Measurements from ENCODE around the gene NME9. TPM values are rescaled to one million over a fixed set of nuclear protein-coding genes. Genes with fewer than 3 reads are reported as not detected.

NME9 gene
- total RNA-seq, 1 donor from 2014 or later: not detected

DNA sequence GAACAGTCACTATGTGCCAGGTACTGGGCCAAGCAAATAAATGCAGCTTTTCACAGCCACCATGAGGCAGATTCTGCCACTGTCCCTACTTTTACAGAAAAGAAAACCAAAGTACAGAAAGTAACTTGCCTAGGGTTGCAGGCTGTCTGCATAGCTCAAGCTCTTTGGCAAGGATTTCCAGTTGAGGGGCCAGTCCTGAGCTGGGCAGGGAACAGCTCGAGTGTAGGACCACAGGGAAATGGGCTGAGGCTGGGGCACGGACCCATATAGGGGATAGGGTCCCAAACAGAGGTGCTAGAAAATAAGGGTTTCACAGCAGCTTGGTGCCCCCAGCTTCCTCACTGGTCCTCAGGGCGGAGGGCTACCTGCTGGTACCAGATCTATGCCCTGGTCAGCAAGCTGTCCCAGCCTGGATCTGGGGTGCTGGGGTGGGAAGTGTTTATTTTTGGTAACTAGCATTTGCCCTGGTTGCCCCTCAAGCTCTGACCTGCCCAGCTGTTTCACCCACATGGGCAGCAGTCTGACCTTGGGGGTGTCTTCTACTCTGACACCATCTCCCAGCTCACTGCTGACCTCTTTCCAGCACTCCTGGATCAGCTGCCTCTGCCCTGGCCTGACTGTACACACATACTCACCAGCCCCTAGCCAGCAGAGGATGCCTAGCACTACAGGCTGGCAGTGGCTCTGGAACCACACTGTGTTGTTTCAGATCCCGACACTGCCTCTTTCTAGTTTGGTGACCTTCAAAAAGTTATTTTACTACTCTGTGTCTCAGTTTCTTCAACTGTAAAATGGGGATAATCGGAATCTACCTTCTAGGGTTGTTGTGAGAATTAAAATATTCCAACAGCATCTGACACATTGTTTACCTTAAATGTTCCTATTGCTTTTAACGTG lies 35.0 kb upstream of the NME9 start:
- ATAC-seq (peak; percentile 34), DNase-seq (ENCODE audit: missing footprints) (no peak)
- intact Hi-C loops (cut with DNase I): loop anchor here (2.0 to 5.0 kb wide), 2 partner anchors 16 to 33 kb away; partner anchors contain the start of gene MRAS

- no peak for DNase-seq (ENCODE audit: missing footprints)
- intact Hi-C loops (cut with DNase I): loop anchor here (5.0 kb wide), 1 partner anchor 34 kb away; no protein-coding TSS in a partner anchor
Measured at GRCh38 chr3:138363322-138363721, 33.7 kb upstream of the NME9 start.

GRCh38 chr3:138362538-138362937 lies 32.9 kb upstream of the NME9 start:
- no peak for ATAC-seq
- DNase-seq (ENCODE audit: missing footprints): no peak
- intact Hi-C loops (cut with DNase I): loop anchor here (5.0 kb wide), 1 partner anchor 35 kb away; no protein-coding TSS in a partner anchor

More at GRCh38 chr3:138363322-138363721, 33.7 kb upstream of the NME9 start:
- ATAC-seq: no peak

- DNase-seq (ENCODE audit: missing footprints): no peak
- no peak for ATAC-seq
- intact Hi-C loops (cut with DNase I): loop anchor here (5.0 kb wide), 1 partner anchor 36 kb away; no protein-coding TSS in a partner anchor
Measured at GRCh38 chr3:138361561-138361971, 31.9 kb upstream of the NME9 start.

GRCh38 chr3:138360869-138361525 lies 31.3 kb upstream of the NME9 start:
- no peak for ATAC-seq
- DNase-seq (ENCODE audit: missing footprints): no peak
- intact Hi-C loops (cut with DNase I): loop anchor here (5.0 kb wide), 1 partner anchor 36 kb away; no protein-coding TSS in a partner anchor

GRCh38 chr3:138359919-138360868 lies 30.5 kb upstream of the NME9 start:
- ATAC-seq: peak; percentile 76
- intact Hi-C loops (cut with DNase I): loop anchor here (5.0 kb wide), 1 partner anchor 37 kb away; no protein-coding TSS in a partner anchor
- DNase-seq (ENCODE audit: missing footprints): peak; percentile 78

GRCh38 chr3:138359148-138359918 lies 29.7 kb upstream of the NME9 start:
- ATAC-seq (no peak), DNase-seq (ENCODE audit: missing footprints) (no peak)
- intact Hi-C loops (cut with DNase I): no loop called here

DNA sequence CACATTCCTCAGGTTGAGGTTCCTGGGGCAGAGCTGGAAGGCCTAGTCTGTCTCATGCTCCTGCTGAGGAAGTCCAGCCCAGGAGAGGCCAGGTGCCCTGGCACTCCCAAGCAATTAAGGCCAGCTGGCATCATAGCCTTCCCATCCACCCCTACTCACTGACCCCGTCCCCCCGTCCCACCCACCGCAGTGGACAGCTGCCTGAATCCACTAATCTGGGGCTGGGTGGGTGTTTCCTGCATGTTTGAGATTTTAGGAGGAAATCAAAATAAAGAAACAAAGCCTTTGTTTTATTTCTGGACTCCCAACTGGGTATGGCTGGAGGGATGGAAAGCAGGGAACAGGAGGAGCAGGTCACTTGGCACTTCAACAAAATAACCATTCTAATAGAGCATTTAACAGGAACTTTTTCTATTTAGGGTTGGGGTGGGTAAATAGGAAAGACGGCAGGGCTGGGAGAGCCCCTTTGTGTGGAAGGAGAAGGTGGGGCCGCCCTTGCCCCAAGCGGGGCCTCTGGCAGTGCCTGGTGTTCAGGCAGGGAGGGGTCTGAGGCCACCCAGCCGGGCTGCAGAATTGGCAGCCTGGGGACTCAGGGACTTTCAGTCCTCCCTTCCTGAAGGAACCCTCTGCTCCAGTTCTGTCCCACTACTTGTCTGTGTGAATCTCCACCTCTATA lies 27.2 kb upstream of the NME9 start:
- ATAC-seq (no peak), DNase-seq (ENCODE audit: missing footprints) (no peak)
- intact Hi-C loops (cut with DNase I): no loop called here

DNA sequence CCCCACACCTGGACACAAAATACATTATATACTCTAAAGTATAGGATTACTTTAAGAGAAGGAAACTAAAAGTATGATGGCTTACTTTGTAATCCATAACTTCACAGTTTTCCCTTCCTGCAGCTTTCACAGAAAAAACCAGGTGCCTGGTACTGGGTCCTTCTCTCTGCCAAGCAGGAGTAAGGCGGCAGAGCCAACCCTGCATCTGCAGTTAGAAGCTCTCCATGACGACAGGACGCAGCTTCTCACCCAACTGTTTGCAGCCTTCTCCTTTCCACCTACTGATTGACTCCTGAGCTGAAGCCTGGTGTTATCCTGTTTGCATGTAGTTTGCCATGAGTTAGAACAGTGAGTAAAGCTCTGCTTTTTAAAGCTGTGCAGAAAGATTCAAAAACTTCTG lies 25.4 kb upstream of the NME9 start:
- intact Hi-C loops (cut with DNase I): no loop called here
- DNase-seq (ENCODE audit: missing footprints): no peak
- ATAC-seq: no peak

GRCh38 chr3:138354376-138354775 lies 24.7 kb upstream of the NME9 start:
- intact Hi-C loops (cut with DNase I): no loop called here
- ATAC-seq: no peak
- no peak for DNase-seq (ENCODE audit: missing footprints)

DNA sequence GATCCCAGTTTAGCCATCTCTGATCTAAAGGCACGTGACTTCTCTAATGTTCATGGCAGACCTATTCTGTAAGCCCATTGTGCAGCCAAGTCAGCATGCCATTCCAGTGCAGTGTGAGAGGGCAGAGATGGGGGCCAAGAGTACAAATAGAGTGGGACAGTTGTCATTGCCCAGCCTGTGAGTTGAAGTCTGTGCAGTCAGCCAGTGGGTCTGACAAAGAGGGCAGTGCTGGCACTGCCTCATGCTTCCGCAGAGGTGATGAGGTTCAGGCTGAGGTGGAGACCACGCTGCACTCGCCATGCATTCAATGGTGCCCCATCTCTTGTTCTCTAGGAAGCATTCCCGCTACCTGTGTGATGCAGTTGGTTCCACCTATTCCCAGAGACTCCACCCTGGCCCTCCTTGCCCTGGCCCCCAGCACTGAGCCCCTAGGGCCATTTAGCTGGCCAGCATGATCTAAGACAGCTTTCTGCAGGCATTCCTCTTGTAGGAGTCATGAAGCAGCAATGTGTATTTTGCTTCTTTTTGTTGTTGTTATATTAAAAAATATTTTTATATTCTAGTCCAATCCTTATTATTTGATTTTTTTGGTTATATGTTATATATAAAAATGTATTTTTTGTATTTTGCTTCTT lies 22.4 kb upstream of the NME9 start:
- ATAC-seq (peak; percentile 70), DNase-seq (ENCODE audit: missing footprints) (no peak)
- intact Hi-C loops (cut with DNase I): no loop called here

DNA sequence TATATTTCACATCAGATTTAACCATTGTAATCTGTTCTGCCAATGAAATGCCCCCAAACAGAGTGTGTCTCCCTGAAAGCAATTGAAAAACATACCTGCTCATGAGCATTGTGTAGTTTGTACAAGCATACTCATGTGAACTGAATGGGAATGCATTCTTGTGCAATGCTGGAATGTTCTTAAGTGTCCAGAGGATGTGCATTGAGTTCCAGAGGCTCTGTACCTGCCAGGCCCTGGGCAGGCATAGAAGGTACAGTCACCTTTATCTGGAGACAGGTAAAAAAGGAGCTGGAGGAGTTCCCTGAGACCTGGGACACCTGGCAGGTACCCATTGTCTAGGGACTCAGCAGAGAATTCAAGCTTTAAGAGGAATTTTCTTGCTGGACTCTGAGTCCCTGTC lies 21.5 kb upstream of the NME9 start:
- intact Hi-C loops (cut with DNase I): no loop called here
- no peak for DNase-seq (ENCODE audit: missing footprints)
- ATAC-seq: no peak

- DNase-seq (ENCODE audit: missing footprints) (no peak), ATAC-seq (no peak)
- intact Hi-C loops (cut with DNase I): loop anchor here (2.0 to 10.0 kb wide), 3 partner anchors 15 to 565 kb away; no protein-coding TSS in a partner anchor
Measured at GRCh38 chr3:138349926-138350665, 20.4 kb upstream of the NME9 start.

DNA sequence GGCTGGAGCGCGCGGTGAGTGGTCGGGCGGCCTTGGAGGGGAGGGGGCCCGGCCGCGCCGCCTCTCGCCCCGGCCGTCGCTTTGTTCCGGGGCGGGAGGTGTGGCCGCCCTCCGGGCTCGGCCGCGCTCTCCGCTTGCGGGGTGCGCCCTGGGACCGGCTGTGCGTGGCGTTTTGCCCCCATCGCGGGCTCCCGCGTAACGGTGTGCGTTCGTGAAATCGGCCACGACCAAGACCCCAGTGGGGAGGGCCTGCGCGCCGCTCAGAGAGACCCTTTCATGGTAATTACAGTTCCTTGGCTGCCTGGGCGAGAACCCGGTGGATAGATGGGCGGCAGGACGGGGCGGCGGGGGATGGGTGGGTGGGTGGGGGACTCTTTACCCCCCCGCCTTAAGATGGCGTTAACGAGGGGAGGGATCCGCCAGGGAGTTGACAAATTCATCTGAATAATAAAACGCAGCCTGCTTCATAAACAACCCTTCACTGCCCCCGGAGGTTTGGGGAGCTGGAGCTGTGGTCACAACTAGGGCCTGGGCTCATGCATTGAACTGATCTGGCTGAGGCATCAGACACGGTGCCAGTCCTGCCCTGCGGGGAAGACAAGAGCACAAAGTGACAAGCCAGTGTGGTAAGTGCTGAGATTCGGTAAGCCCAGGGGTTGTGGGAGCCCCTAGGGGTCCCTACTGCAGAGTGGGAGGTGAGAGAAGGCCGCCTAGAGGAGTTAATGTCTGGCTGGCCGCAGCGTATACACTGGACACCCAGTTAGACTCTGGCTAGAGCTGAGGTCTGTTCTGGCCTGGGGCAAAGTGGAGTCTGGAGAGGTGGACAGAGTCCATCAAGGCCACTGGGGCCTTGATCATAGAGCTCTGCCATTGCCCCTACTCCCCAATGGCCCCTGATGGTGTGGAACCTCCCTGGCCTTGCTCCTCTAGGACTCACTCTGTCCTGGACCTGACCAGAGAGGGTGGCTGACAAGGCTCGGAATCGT lies 19.4 kb upstream of the NME9 start:
- DNase-seq (ENCODE audit: missing footprints) (no peak), ATAC-seq (peak; percentile 14)
- intact Hi-C loops (cut with DNase I): loop anchor here (1.0 to 10.0 kb wide), 4 partner anchors 16 to 566 kb away; no protein-coding TSS in a partner anchor
